Measurements from ENCODE around the gene HSD17B8. TPM values are rescaled to one million over a fixed set of nuclear protein-coding genes. Genes with fewer than 3 reads are reported as not detected.

The HSD17B8 gene
- polyA plus RNA-seq, 3 donors: 5.7 to 51.7 (median 14.4) TPM

DNA sequence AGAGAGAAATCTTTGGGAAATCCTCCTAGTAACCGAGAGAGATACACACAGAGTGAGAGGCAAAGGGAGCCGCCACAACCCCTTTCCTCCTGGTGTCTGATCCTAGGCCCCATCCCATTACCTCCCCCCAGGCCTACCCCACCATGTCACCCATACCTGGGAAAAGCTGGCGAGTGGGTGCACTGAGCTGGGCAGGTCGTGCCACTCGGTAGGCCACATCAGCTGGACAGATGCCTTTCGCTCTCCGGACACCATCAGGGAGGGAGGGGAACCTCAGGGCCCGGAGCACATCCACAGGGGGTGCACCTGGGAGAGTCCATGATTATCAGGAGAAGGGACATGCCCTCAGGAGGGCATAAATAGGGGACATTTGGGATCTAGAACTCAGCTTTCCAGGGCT lies 15.3 kb upstream of the HSD17B8 start:
- no peak overlapping the region for H3K27ac ChIP-seq (ENCODE audit: low read depth, low read length)
- 88 to 90% (median 89%) methylated on average over 6 to 8 of the region's 8 CpGs for WGBS, 3 donors

DNA sequence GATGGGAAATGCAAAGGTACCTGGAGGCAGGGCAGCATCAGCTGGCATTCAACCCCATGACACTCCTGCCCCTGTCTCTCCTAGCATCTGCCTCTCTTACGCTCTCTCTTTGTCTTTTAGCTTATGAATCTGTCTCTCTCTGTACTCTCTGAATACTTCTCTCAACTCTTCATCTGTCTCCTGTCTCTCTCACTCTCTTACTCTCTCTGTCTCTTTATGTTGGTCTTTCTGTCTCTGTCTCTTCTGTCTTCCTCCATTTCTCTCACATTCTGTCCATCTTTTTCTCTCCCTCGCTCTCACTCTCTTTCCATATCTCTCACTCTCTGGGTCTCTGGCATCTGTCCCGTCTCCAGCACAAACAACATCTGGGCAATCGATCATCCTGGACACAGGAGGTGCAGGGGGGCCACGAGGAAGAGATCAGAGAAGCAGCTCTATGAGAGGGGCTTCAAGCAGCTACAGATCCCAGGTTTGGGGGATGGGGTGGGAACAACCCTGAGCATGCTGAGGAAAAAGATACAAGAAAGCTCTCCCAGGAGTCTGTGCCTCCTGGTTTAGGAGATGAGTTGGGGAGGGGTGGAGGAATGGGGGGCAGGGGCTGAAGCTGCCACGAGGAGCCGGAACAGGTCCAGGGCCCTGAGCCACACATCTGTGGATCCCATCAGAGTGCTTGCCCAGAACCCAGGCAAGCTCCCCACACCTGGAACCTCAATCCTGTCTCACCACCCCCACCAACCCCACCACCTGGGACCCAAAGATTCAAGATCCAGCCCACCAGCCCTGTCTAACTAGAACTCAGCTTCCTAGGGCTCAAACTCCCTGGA lies 14.6 kb upstream of the HSD17B8 start:
- 57 to 61% (median 59%) methylated on average over 7 of the region's 7 CpGs for WGBS, 3 donors

DNA sequence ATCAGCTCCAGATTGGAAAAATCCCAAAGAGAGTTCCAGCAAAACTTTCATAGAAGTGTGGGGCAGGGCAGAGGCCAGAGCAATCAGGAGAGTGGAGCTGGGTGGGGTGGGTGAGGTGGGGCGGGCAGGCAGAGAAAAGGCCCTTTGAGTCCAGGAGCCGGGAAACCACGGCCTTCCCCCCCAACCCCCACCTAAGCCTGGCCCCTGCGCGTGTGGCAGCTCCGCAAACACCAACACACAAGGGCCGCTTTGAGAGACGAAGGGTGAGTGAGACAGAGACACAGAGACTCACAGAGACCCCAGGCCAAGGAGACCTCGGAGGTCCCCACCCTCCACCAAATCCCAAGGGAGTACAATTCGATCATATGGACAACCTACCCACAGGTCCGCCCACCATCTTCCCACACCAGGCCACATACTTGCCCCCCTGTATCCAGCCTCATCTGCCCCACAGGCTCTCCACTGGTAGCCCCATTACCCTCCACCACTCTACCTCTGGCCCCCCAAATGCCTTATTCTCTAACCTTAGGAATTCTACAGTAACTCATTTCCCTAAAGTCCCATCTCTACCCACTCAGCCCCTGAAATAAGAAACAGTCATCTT lies 13.8 kb upstream of the HSD17B8 start:
- no peak overlapping the region for H3K27ac ChIP-seq (ENCODE audit: low read depth, low read length)
- whole genome bisulfite sequencing, 3 donors: 77 to 87% (median 81%) methylated on average over 9 to 11 of the region's 11 CpGs

More for the DNA sequence above, 14.6 kb upstream of the HSD17B8 start:
- no peak overlapping the region for H3K27ac ChIP-seq (ENCODE audit: low read depth, low read length)

DNA sequence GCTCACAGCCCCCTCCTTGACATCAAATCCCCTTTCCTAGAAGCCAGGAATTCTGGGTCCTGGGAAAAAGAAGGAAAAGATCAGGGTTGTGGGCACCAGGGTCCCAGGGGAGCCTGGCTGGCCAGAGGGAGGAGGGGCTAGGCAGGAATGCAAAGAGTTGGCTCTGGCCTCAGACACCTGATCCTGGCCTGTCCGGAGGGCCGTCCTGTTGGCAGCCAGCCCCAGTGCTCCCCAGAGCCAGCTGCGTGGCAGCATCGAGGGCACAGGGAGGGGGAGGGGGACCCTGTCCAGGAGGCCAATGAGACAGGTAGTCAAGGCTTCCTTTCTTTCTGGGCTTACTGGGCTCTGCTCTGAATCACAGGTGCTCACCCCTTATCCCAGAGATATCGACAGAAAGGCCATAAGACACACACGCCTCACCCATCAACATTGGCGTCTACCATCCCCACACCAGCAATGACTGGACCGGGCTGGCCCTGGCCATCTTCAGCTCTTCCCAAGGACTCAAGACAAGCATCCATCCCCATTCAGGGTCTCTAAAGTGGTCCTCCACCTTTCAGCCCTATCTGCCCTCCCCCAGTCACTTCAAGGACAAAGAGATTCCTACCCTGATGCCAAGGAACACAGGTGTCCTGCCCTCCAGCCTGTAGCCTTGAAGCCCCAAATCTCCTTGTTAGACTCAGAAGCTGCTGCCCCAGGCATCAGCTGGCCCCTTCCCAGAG lies 12.9 kb upstream of the HSD17B8 start:
- H3K27ac ChIP-seq (ENCODE audit: low read depth, low read length): no peak overlapping the region
- WGBS, 3 donors: 32 to 53% (median 44%) methylated on average over 8 of the region's 8 CpGs

GRCh38 chr6:33192105-33192646 lies 12.3 kb upstream of the HSD17B8 start, which contains the start of gene COL11A2:
TSS of gene COL11A2 (minus strand) at chr6:33192467. CDS start at chr6:33192240, 227 bp downstream.
- no peak within 1 kb of the TSS for H3K27ac ChIP-seq (ENCODE audit: low read depth, low read length)
- WGBS, 3 donors: 12 to 21% (median 13%) methylated on average over 23 to 34 of the region's 35 CpGs

DNA sequence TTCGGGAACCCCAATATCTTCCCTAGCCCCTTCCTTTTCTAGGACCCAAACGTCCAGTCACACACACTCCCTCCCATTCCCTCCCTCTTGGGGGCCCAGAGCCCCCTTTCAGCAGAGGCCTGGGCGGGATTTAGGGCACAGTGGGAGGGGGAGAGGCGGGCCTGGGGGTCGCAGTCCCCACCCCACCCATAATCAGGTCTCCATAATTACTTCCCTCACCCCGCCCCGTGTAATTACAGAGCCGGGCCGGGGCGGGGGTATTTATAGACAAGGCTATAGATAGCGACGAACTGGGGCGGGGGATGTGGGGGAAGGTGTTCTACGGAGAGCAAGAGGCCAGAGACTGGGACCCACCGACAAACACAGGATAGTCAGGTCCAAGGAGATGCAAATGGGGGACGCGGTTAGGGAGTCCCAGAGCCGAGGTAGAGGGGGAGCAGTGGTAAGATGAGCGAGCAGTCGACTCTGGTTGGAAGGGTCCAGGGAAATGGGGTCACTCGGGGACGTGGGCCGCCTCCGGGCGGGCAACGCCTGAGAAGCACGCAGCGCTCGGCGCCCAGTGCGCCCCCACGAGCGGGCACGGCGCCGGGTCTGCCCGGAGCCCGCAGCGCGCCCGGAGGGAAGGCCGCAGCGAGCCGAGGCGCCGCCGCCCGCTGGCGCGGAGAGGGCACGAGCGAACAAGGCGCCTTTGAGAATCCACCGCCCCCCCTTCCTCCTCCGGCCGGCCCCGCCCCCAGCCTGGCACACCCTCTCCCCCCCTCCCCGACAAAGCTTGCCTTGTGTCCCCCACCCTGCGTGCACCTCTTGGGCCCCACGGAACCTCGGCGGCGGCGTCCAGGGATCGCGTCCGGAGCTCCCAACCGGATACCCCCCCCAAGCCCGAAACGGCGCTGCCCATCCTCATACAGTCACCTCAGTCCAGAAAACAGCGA lies 11.5 kb upstream of the HSD17B8 start:
- WGBS, 3 donors: 2 to 3% (median 3%) methylated on average over 43 to 72 of the region's 72 CpGs
- no peak overlapping the region for H3K27ac ChIP-seq (ENCODE audit: low read depth, low read length)

DNA sequence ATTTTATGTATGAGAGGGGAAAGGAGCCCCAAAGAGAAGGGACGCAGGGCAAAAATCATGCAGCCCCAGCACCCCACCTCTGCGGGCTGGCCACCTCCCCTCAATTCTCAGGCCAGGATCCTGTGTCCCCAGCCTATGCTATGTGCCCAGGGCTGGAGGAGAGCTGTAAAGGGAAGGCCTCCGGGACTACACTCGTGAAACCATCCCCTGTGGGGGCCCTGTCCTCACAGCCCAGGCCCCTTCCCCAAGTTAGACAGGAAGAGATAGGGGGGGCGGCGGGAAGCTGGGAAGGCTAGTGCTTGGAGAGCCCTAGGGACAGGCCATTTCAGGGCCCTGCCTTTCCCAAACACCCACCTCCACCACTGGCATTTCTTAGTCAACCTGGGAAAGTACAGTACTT lies 10.8 kb upstream of the HSD17B8 start:
- WGBS, 3 donors: 61 to 67% (median 66%) methylated on average over 6 of the region's 6 CpGs
- H3K27ac ChIP-seq (ENCODE audit: low read depth, low read length): no peak overlapping the region

DNA sequence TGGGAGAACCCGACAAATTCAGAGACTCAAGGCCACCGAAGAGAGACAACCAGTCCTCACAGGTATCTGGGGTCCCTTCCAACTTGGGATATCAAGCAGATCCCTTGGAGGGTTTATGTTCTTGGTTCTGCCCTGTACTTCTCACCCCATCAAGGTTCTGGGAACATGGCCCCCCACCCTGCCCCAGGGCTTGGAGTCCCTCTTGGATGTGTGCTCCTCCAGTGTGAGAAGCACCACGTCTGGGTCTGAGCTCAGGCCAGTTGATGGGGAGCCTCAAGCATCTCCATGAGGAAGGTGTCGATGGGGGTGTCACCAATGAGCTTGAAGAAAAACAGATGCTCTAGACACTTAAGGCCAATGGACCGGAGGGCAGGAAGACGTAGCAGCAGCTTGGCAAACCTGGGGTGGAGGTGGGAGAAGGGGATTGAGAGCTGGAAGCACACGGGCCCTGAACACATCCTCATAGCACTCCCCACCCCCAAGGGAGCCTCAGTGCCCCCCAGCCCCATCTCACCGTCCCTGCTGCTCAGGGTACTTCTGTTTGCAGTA lies 9.9 kb upstream of the HSD17B8 start:
- WGBS, 3 donors: 75 to 82% (median 81%) methylated on average over 8 of the region's 8 CpGs
- H3K27ac ChIP-seq (ENCODE audit: low read depth, low read length): no peak overlapping the region

- no peak overlapping the region for H3K27ac ChIP-seq (ENCODE audit: low read depth, low read length)
- 74 to 86% (median 83%) methylated on average over 15 of the region's 15 CpGs for WGBS, 3 donors
Observed at GRCh38 chr6:33195304-33196165, 8.9 kb upstream of the HSD17B8 start.

- H3K27ac ChIP-seq (ENCODE audit: low read depth, low read length): no peak overlapping the region
- WGBS, 3 donors: 25 to 45% (median 34%) methylated on average over 12 of the region's 12 CpGs
Observed at GRCh38 chr6:33197431-33198048, 6.9 kb upstream of the HSD17B8 start.

GRCh38 chr6:33198159-33198852 lies 6.1 kb upstream of the HSD17B8 start:
- H3K27ac ChIP-seq (ENCODE audit: low read depth, low read length): no peak overlapping the region
- 50 to 79% (median 62%) methylated on average over 6 of the region's 6 CpGs for WGBS, 3 donors

- WGBS, 3 donors: 23 to 44% (median 35%) methylated on average over 3 of the region's 3 CpGs
Observed at GRCh38 chr6:33198853-33199436, 5.5 kb upstream of the HSD17B8 start.

GRCh38 chr6:33199687-33200218 lies 4.7 kb upstream of the HSD17B8 start:
- H3K27ac ChIP-seq (ENCODE audit: low read depth, low read length): peak overlapping the region; percentile 66
- WGBS, 3 donors: 2 to 3% (median 3%) methylated on average over 11 to 26 of the region's 26 CpGs

More at GRCh38 chr6:33198853-33199436, 5.5 kb upstream of the HSD17B8 start:
- no peak overlapping the region for H3K27ac ChIP-seq (ENCODE audit: low read depth, low read length)

GRCh38 chr6:33200219-33201146 lies 4.0 kb upstream of the HSD17B8 start, which contains the start of the genes RXRB and SLC39A7:
TSS of gene RXRB (minus strand) at chr6:33200665. CDS start at chr6:33200476, 189 bp downstream.
TSS of gene SLC39A7 (plus strand) at chr6:33200867. CDS start at chr6:33201246, 379 bp downstream.
- 0 to 1% (median 0%) methylated on average over 54 to 68 of the region's 68 CpGs for WGBS, 3 donors

More at GRCh38 chr6:33200219-33201146, 4.0 kb upstream of the HSD17B8 start, which contains the start of the genes RXRB and SLC39A7:
- peak within 1 kb of the TSS; percentile 66 for H3K27ac ChIP-seq (ENCODE audit: low read depth, low read length)

Data from adipose tissue (tissue), 3 donors.